HG03442 (cell line): Measurements from ENCODE around the gene ZZZ3.
"Not testable (repeated sequence)": the region's sequence is repeated elsewhere in the genome, so short reads cannot be mapped to it uniquely, and the experiment has no call there.

Experiments used
- ATAC-seq: cut with Tn5 transposase; IDR thresholded peaks from one replicate; pipeline ENCODE4 v1.9.1; 2021; ENCODE audit warnings: mild to moderate bottlenecking, moderate library complexity; ENCODE audit not compliant: unreplicated experiment

ZZZ3 gene

GRCh38 chr1:77671836-77672235 is 10.6 kb downstream of the ZZZ3 start:
- peak; percentile 21 for ATAC-seq

DNA sequence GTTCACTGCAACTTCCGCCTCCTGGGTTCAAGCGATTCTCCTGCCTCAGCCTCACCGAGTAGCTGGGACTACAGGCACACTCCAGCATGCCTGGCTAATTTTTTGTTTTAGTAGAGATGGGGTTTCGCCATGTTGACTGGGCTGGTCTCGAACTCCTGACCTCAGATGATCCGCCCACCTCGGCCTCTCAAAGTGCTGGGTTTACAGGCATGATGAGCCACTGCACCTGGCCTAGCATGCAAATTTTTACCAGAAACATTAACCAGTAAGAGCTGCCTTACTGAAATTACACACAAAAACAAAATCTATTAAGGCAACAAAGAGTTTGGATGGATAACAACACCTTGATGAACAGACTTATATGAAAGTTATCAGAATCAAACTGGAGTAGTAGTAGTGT is 12.1 kb downstream of the ZZZ3 start:
- ATAC-seq: no peak

- ATAC-seq: no peak
These were observed 13.5 kb downstream of the ZZZ3 start for GRCh38 chr1:77668924-77669449.

DNA sequence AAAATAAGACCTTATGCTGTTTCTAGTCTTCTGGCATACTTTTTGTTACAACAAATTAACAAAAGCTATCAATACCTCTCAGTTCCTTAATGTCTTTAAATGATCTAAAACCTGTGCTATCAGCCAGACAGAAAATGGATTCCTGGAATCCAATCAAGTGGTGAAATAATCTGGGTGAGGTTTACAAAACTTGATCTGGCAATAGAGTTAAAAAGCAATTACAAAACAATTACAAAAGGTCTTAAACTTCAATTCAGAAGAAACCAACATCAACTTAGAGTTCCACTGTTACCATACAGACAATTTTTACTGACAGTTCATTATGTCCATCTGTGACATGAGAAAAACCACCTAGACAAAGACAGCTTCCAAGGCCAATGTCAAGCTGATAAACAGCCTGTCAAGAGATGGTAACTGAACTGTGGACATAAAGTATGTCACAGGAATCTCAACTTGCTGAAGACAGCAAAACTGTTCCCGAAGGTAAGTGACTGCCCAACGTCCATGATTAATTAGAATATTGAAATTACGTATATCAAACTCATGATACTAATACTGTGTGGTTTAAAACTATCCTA is 17.4 kb downstream of the ZZZ3 start:
- ATAC-seq: no peak

DNA sequence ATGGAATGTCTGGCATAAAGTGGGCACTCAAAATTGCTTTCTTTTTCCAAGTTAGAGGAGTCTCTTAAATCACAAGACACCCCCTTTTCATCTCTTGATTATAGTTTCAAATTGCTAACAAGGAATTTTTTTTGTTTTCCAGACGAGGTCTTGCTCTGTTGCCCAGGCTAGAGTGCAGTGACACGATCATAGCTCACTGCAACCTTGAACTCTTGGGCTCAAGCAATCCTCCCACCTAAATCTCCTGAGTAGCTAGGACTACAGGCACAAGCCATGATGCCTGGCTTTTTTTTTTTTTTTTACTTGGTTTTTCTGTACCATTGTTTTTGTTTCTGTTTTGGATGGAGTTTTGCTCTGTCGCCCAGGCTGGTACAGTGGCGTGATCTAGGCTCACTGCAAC is 20.8 kb downstream of the ZZZ3 start:
- no peak for ATAC-seq

GRCh38 chr1:77659879-77660593 is 22.4 kb downstream of the ZZZ3 start:
- no peak for ATAC-seq

GRCh38 chr1:77658271-77658670 is 24.2 kb downstream of the ZZZ3 start:
- ATAC-seq: no peak

DNA sequence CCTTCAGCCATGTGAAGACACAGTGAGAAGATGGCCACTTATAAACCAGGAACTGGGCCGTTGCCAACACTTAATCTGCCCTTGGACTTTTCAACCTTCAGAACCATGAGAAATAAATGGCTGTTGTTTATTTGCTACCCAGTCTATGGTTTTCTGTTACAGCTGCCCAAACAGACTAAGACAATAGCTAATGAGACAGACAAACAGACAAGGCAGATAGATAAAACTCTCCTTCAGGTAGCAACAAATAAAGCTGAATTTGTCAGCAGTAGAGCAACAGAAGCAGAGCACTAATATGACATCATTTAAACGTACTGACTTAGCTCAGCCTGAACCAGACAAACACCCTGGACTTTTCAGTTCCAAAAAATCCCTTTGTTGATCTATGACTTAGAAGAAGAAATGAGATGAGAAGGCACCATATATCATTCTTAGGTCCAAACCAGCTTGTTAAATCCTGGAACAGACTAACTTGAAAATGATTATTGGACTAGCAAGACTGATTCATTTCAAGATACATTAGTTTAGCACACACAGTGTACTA is 27.0 kb downstream of the ZZZ3 start:
- ATAC-seq: no peak

DNA sequence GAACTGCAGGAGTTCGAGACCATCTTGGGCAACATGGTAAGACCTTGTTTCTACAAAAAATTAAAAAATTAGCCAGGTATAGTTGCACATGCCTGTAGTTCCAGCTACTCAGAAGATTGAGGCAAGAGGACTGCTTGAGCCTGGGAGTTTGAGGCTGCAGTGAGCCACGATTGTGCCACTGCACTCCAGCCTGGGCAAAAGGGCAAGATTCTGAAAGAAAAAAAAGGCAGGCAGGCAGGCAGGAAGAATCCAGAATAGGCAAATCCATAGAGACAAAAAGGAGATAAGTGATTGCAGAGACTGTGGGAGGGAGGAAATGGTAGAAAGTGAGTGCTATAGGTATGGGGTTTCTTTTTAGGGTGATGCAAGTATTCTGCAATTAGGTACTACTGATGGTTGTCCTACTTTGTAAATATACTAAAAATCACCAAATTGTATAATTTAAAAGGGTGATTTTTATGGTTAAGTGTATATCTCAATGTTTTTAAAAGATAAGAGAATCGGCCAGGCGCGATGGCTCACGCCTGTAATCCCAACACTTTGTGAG is 29.4 kb downstream of the ZZZ3 start:
- ATAC-seq: no peak

- no peak for ATAC-seq
These were observed 30.2 kb downstream of the ZZZ3 start for GRCh38 chr1:77652268-77652667.

DNA sequence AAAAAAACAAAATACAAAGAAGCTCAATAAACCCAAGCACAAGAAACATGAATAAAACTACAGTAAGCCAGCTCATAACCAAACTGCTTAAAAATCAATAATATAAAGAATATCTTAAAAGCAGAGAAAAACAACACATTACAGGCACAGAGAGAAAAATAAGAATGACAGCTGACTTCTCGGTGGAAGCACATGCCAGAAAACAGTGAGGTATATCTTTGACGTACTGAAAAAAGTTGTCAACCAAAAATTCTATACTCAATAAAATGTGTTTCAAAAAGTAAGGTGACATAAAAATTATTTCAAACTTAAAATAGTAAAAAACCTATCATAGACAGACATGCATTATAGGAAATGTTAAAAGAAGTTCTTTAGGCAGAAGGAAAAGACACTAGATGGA is 33.3 kb downstream of the ZZZ3 start:
- ATAC-seq: no peak

GRCh38 chr1:77646224-77646623 is 36.2 kb downstream of the ZZZ3 start:
- ATAC-seq: not testable (repeated sequence)

DNA sequence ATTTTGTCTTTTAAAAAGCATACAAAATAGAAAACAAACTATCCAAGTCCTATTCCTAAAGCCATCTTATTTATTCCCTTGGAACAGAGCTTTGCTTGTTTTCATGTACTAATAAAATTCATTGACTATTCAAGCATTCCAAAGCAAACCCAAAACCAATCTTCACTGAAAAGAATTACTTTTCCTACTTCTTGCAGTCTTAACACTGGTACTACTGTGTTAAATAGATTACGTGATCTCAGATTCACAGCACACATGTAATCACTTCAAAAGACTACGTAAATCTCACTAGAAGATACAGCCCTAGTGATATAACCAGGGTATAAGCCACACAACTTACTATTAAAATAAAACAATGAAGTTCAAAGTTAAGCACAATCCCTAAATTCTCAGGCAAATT is 39.0 kb downstream of the ZZZ3 start:
- no peak for ATAC-seq

GRCh38 chr1:77642941-77643340 is 39.5 kb downstream of the ZZZ3 start:
- ATAC-seq: no peak

DNA sequence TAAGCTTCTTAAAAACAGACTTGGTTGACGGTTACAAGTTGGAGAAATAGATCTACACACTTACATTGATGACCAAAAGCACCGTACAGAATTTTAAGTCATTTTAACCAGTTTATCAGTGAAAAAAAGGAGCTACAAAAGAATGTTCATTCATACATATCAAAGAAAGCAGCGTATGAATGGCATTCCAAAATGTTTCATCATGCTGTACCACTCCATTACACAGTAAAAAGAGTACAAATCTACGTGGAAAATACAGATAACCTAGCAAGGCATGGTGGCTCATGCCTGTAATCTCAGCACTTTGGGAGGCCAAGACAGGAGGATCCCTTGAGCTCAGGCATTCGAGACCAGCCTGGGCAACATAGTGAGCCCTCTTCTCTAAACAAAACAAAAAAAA is 40.3 kb downstream of the ZZZ3 start:
- ATAC-seq: no peak

DNA sequence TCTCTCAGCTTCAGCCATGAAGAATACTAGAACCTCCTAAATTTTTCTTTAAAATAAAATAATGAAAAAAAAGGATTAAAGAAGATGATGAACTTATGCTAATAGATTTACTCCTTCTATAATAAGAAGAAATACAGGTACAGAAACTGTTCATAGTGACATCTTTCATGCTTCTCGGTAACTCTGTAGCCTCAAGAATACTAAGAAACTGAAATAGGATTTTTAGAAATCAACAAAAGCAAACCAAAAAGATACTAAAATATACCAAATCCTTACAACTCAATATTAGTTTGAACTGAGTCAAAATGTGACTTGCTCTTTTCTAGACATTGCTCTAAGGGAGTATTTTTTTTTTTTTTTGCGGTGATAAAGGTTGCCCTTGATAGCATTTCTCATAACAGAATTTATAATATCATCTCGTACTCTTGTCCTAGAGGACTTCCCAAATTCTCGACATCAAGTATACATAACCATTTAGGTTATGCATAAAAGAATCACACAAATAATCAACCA is 42.8 kb downstream of the ZZZ3 start:
- ATAC-seq: no peak

GRCh38 chr1:77639056-77639455 is 43.4 kb downstream of the ZZZ3 start:
- ATAC-seq: no peak

DNA sequence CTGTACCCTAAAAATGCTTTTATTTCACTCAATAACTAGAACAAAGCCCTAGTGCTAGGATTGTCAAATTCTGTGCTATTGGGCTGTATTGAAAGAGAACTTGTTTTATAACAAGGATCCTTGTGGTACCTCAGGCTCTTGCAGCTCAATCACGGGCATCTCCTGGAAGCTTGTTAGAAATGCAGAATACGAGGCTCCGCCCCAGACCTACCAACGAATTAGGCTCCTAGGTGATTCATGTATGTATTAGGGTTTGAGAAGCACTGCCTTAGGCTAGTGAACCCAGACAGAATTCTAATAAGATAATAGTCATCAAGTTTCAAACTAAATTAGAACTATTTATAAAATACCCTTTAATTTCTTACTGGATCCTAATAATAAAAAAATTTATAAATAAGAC is 45.6 kb downstream of the ZZZ3 start:
- no peak for ATAC-seq
